ENCODE measurements around the gene NOS3.
A peak's percentile ranks its signal among the peaks of the same experiment; 100 is the strongest.

NOS3 gene

DNA sequence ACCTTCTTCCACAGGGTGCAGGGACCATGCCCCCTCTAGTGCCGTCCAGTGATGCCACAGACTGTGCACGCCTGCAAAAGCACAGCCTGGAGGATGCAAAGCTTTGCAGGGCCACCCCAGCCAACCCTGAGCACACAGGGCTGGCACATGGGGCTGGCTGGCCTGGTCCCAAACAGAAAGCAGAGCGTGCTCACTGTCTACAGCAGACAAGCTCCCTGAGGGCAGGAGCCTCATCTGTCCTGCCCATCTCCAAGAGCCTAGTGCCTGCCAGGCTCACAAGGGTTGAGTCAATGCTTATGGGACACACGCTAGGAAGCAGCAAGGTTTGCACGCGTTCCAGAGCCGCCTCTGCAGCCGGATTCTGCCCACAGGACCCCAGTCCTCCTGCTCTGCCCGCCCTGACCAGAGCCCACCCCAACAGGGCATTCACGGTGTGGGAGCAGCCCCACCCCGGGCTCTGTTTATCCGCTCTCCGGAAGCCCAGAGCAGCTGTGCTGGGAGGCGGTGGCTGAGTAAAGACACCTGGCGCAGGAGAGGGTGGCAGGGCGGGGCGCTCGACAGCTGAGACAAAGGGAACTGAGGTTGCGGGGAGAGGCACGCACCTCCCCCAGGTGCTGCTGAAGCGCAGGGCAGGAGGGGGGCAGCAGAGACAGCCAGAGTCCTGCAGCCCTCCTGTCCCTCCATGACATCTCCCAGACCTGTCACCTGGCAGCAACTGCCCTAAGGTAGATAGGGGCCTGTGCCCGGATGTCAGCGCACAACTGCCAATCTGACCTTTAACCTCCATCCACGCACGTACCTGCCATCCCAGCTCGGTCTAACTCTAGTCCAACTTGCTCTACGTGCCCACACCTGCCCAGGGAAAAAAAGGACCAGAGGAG lies 17.0 kb upstream of the NOS3 start:
- TF ChIP-seq, protein P1, sequence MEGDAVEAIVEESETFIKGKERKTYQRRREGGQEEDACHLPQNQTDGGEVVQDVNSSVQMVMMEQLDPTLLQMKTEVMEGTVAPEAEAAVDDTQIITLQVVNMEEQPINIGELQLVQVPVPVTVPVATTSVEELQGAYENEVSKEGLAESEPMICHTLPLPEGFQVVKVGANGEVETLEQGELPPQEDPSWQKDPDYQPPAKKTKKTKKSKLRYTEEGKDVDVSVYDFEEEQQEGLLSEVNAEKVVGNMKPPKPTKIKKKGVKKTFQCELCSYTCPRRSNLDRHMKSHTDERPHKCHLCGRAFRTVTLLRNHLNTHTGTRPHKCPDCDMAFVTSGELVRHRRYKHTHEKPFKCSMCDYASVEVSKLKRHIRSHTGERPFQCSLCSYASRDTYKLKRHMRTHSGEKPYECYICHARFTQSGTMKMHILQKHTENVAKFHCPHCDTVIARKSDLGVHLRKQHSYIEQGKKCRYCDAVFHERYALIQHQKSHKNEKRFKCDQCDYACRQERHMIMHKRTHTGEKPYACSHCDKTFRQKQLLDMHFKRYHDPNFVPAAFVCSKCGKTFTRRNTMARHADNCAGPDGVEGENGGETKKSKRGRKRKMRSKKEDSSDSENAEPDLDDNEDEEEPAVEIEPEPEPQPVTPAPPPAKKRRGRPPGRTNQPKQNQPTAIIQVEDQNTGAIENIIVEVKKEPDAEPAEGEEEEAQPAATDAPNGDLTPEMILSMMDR (conservative IDR thresholded peaks at IDR 0.05) = no peak
- H3K27ac ChIP-seq = peak overlapping the region; percentile 100

DNA sequence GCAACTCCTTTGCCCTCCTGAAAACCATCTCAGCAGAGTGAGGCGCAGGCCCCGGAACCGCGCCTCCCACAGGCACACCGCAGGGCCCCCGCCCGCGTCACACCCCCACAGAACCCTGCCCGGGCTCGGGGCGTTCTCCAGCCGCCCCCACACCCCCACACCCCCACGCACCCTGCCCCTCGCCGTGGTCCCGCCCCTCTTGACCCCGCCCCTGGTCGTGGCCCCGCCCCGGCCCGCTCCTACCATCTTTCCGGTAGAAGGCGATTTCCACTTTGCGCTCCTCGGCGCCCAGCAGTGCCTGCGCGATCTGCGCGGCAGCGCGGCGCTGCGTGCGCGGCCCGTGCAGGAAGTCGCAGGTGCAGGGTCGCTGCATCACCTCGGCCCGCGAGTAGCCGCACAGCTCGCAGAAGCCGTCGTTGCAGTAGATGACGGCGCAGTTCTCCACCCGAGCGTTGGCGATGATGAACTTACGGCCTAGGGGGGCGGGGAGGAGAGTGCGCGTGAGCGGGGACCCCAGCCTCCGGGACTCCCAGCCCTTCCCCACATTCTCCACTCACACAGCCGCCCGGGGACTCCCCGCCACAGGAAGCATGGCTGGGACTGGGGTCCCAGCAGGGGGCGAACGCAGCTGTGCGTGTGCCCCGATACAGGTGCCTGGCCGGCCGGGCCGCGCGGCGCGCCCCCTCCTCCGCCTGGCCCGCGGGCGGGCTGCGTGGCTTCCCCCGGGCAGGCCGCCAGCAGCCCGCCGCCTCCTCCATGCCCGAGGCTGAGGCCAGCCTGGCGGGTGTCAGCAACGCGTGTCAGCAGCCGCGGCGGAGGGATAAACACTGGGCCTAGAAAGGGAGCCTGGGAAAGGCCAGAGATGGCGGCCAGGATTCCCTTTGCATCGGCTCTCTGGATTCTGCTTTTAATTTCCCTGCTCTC lies 16.1 kb upstream of the NOS3 start:
- TF ChIP-seq, protein P1 (conservative IDR thresholded peaks at IDR 0.05) = peak; percentile 53
- H3K27ac ChIP-seq = peak overlapping the region; percentile 100

DNA sequence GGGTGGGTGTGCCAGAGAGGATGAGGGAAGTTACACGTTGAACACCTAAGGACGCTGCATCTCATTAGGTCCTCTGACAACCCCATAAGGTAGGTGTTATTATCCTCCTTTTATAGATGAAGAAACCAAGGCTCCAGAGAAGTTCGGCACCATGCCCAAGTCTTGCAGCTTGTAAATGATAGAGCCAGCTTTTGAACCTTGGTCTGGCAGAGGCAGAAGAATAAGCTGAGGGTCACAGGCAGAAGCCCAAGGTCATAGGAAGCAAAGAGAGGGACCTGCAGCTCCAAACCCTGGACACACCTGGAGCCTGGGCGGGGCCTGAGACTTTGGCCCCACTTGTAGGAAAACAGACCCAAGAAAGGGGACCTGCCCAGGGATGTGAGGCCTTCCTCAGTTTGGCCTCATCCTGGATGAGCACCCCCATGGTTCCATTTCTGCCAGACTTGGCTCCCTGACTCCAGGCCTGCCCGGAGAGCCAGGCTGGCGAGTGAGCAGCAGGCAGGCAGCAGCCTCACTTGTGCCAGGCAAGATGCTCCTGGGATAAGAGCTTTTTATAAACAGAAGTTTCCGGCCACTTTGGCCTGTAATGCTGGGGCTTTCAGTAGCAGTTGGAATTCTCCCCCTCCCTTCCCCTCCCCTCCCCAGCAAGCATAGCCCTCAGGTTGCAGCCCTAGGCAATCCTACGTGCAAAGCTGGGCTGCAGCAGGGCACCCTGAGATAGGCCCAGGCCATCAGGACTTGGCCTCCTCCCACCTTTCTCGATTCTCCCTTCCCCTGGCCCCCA lies 15.1 kb upstream of the NOS3 start:
- TF ChIP-seq, protein P1 (conservative IDR thresholded peaks at IDR 0.05) = no peak
- H3K27ac ChIP-seq = peak overlapping the region; percentile 100

DNA sequence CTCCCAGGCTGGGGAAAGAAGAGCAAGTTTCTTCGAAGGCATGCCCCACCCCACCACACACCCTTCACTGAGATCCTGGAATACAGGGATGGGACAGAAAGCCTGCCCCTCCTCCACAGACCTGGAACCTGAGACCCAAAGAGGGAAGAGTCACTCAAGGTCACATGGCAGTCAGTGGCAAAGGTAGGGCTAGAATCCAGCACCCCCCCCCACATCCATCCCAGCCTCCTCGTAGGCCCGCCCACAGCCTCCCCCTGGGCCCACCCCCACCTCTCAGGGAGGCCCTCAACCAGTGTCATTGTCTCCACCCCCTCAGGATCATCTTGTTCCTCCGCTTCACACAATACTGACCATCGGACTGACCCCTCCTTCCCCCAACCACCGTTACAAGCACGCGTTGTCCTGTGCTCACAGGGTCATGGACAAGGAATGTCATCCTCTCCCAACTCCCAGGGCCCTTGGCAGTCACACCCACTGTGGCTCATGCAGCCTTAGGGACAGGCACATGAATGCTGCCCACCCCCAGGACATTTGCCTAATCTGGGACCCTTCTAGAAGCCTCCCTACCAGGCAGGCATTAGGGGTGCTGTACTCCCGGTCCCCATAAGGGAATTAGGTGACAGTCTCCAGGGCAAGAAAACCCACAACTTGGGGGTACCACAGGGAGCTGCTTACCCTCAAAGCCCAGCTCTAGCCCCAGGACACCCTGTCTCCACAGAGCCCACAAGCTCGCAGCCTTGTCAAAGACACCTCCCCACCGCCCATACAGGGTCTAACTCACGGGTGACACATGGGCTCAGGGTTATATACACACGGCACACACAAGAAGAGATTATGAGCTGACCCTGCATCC lies 14.1 kb upstream of the NOS3 start:
- TF ChIP-seq, protein P1 (conservative IDR thresholded peaks at IDR 0.05) = no peak
- H3K27ac ChIP-seq = peak overlapping the region; percentile 100

DNA sequence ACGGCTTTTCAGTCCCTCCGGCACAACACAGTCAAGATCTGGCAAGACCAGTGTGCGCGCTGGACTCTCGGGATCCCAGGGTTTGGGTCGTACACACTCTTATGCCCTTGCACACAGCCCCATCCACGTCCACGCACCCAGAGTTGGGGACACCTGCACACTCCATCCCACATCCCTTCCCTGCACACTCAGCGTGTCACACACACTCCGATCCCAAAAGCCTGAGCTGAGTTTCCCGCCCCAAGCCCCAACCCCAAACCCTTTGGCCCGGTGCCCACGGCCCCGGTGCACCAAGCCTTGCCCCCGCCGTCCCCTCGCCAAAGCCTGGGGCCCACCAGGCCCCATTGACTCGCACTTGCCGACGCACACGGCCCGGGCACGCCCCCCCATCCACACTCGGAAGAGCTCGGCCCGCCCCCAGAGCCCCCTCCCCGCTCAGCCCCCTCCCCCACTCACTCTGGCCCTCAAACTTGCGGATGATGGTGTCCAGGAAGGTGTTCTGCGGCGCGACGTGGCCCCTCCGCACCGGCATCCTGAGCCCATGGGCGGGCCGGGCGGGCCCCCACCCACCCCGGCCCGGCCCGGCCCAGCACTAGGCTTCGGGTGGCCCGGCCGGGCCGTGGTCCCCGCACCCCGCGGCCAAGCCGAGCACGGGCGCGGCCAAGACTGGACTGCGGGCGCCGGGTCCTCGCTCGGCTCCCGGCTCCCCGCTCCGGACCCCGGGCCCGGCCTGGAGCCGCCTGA lies 13.3 kb upstream of the NOS3 start:
- peak overlapping the region; percentile 100 for H3K27ac ChIP-seq
- TF ChIP-seq, protein P1 (conservative IDR thresholded peaks at IDR 0.05) = no peak

DNA sequence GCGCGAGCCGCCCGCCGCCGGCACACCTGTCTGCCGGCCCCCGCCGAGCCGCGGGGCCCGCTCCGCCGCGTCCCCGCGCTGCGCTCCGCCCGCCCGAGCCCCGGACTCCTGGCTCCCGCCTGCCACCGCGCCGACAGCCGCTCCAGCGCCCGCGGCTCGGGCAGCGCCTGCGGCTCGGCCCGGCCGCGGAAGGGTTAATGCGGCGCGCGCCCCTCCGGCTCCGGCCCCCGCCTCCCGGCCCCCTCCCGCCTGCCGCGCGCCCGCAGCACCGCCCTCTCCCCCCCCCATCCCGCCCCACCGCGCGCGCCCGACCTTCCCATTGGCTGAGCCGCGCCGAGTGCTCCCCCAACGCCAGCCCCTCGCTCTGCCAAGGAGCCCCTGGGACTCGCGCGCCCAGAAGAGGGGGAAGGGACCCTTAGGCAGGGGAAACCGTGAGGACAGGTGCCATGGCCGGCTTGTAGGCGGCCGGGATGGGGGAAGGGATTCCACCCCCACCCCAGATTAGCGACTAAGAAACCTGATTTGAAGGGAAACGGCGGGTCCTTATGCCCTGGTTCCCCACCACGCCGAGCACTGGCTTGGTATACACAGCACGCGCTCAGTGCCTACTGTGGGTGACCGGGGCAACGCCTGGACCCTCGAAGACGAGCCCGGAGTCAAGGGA lies 12.6 kb upstream of the NOS3 start, which contains the start of gene KCNH2:
TSS of gene KCNH2 (minus strand) at position 196 of the 664 bp plus-strand sequence. CDS start 408 bp downstream, outside the sequence.
- peak within 1 kb of the TSS; percentile 100 for H3K27ac ChIP-seq
- TF ChIP-seq, protein P1 (conservative IDR thresholded peaks at IDR 0.05) = no peak

Data from VCaP (cell line).